OCI-LY1 (cell line): ENCODE results near the gene DPP4.
"Not testable (repeated sequence)": the region's sequence is repeated elsewhere in the genome, so short reads cannot be mapped to it uniquely, and the experiment has no call there.

ENCODE experiments used
- H2AFZ ChIP-seq: fragments of 200-600 bp; sonication (generic), shearing (Covaris generic); 2 replicates; pipeline ENCODE4 v1.6.0; 2014; ENCODE audit warnings: antibody characterized with exemption, mild to moderate bottlenecking, low read length
- H3F3A ChIP-seq: fragments of 200-600 bp; sonication (generic), shearing (Covaris generic); 2 replicates; pipeline ENCODE4 v1.6.0; 2014; ENCODE audit warnings: mild to moderate bottlenecking, antibody characterized with exemption, low read length, moderate library complexity; ENCODE audit not compliant: insufficient read depth
- H3K27ac ChIP-seq: fragments of 200-600 bp; sonication (generic); 2 replicates; pipeline ENCODE4 v1.5.1; 2014; ENCODE audit warnings: low read length, mixed run types, mild to moderate bottlenecking, low read depth; ENCODE audit not compliant: poor library complexity, severe bottlenecking
- H3K27me3 ChIP-seq: fragments of 200-600 bp; sonication (generic); 2 replicates; pipeline ENCODE4 v1.6.0; 2014; ENCODE audit warnings: antibody characterized with exemption, mild to moderate bottlenecking, low read length, moderate library complexity; ENCODE audit not compliant: insufficient read depth
- H3K36me3 ChIP-seq: fragments of 200-600 bp; sonication (generic); 2 replicates; pipeline ENCODE4 v1.6.1; 2014; ENCODE audit warnings: mild to moderate bottlenecking, antibody characterized with exemption, low read length, moderate library complexity, mixed read lengths; ENCODE audit not compliant: insufficient read depth
- H3K4me1 ChIP-seq: fragments of 200-600 bp; sonication (generic); 2 replicates; pipeline ENCODE4 v1.5.1; 2014; ENCODE audit warnings: mild to moderate bottlenecking, low read length, moderate library complexity; ENCODE audit not compliant: insufficient read depth, severe bottlenecking
- H3K4me2 ChIP-seq: fragments of 200-600 bp; sonication (generic), shearing (Covaris generic); 2 replicates; pipeline ENCODE4 v1.6.1; 2014; ENCODE audit warnings: low read length
- H3K4me3 ChIP-seq: fragments of 200-600 bp; sonication (generic); 2 replicates; pipeline ENCODE4 v1.5.1; 2014; ENCODE audit warnings: low read length, low read depth, mild to moderate bottlenecking, mixed read lengths; ENCODE audit not compliant: poor library complexity, severe bottlenecking
- H3K79me2 ChIP-seq: fragments of 200-600 bp; shearing (Covaris generic); 2 replicates; pipeline ENCODE4 v1.6.1; 2016; ENCODE audit warnings: mixed run types, low read length, mixed read lengths; ENCODE audit not compliant: insufficient read depth
- H3K9ac ChIP-seq: fragments of 200-600 bp; sonication (generic), shearing (Covaris generic); 2 replicates; pipeline ENCODE4 v1.6.1; 2014; ENCODE audit warnings: mild to moderate bottlenecking, low read length, mixed read lengths
- H3K9me2 ChIP-seq: fragments of 200-600 bp; sonication (generic), shearing (Covaris generic); 2 replicates; pipeline ENCODE4 v1.6.1; 2014; ENCODE audit warnings: low read depth, mild to moderate bottlenecking, low read length, mixed read lengths
- H3K9me3 ChIP-seq: fragments of 200-600 bp; shearing (Covaris generic); 2 replicates; pipeline ENCODE4 v1.6.1; 2014; ENCODE audit warnings: low read length, mixed read lengths
- H4K20me1 ChIP-seq: fragments of 200-600 bp; sonication (generic), shearing (Covaris generic); 2 replicates; pipeline ENCODE4 v1.6.0; 2016; ENCODE audit warnings: mild to moderate bottlenecking, low read length; ENCODE audit not compliant: insufficient read depth
- CTCF ChIP-seq: fragments of 200-600 bp; sonication (generic), shearing (Covaris generic); IDR thresholded peaks from 2 replicates; pipeline ENCODE4 v1.5.1; 2017; ENCODE audit warnings: mild to moderate bottlenecking, antibody characterized with exemption, low read length, moderate library complexity, mixed read lengths
- EZH2 ChIP-seq: fragments of 200-600 bp; sonication (generic), shearing (Covaris generic); IDR thresholded peaks from 2 replicates; pipeline ENCODE4 v1.8.0; 2017; ENCODE audit warnings: borderline replicate concordance, mixed run types, mild to moderate bottlenecking, antibody characterized with exemption, low read length, moderate library complexity, mixed read lengths

The DPP4 gene

GRCh38 chr2:161956738-161957137 lies 117.3 kb downstream of the DPP4 start:
- no peak overlapping the region for H3K9ac ChIP-seq

GRCh38 chr2:161955211-161955610 lies 118.8 kb downstream of the DPP4 start:
- Histone ChIP-seq H3K9ac (no peak overlapping the region), H3K79me2 (no peaks in the 10 kb centered on the region), H3K4me3 (no peak overlapping the region), H2AFZ (no peak overlapping the region), H3K4me2 (no peak overlapping the region), H3K4me1 (peaks cover 9% of the 10 kb centered on the region), H3K9me2 (no peaks in the 10 kb centered on the region), H3K27ac (no peak overlapping the region), H3K9me3 (no peaks in the 10 kb centered on the region), H3K27me3 (no peaks in the 10 kb centered on the region), H3F3A (no peaks in the 10 kb centered on the region), H3K36me3 (no peaks in the 10 kb centered on the region), H4K20me1 (no peaks in the 10 kb centered on the region)
- no peak for TF ChIP-seq EZH2
- no peak for TF ChIP-seq CTCF

More at GRCh38 chr2:161956738-161957137, 117.3 kb downstream of the DPP4 start:
- Histone ChIP-seq H3K79me2 (no peaks in the 10 kb centered on the region), H3K9me3 (no peaks in the 10 kb centered on the region), H3K27ac (no peak overlapping the region), H3F3A (no peaks in the 10 kb centered on the region), H3K4me3 (no peak overlapping the region), H2AFZ (no peak overlapping the region), H3K27me3 (no peaks in the 10 kb centered on the region), H3K4me1 (peaks cover 9% of the 10 kb centered on the region), H3K36me3 (no peaks in the 10 kb centered on the region), H3K4me2 (no peak overlapping the region), H4K20me1 (no peaks in the 10 kb centered on the region), H3K9me2 (no peaks in the 10 kb centered on the region)
- TF ChIP-seq EZH2 (no peak), CTCF (no peak)

GRCh38 chr2:161954103-161954502 lies 119.9 kb downstream of the DPP4 start:
- H3K4me3 ChIP-seq, result no peak overlapping the region
- no peaks in the 10 kb centered on the region for H3K9me2 ChIP-seq
- H3K9ac ChIP-seq, result no peak overlapping the region
- no peak overlapping the region for H2AFZ ChIP-seq
- peaks cover 9% of the 10 kb centered on the region for H3K4me1 ChIP-seq
- H3K27ac ChIP-seq, result no peak overlapping the region
- H3F3A ChIP-seq, result no peaks in the 10 kb centered on the region
- no peak overlapping the region for H3K4me2 ChIP-seq
- no peaks in the 10 kb centered on the region for H3K79me2 ChIP-seq
- H3K36me3 ChIP-seq, result no peaks in the 10 kb centered on the region
- no peaks in the 10 kb centered on the region for H3K27me3 ChIP-seq
- no peaks in the 10 kb centered on the region for H4K20me1 ChIP-seq
- no peak for TF ChIP-seq CTCF
- TF ChIP-seq EZH2, result no peak
- no peaks in the 10 kb centered on the region for H3K9me3 ChIP-seq

- not testable (repeated sequence) for H3K9me3 ChIP-seq, H3K27ac ChIP-seq, H3K4me2 ChIP-seq
Measured at GRCh38 chr2:161953367-161953766, 120.6 kb downstream of the DPP4 start.

More at GRCh38 chr2:161953367-161953766, 120.6 kb downstream of the DPP4 start:
- H3K4me1 ChIP-seq, H3K4me3 ChIP-seq, H3K27me3 ChIP-seq, H3K36me3 ChIP-seq, H3K9ac ChIP-seq, H3F3A ChIP-seq, H4K20me1 ChIP-seq, H2AFZ ChIP-seq, H3K79me2 ChIP-seq, H3K9me2 ChIP-seq: not testable (repeated sequence)
